ENCODE measurements around the gene KIF18A.

DNA sequence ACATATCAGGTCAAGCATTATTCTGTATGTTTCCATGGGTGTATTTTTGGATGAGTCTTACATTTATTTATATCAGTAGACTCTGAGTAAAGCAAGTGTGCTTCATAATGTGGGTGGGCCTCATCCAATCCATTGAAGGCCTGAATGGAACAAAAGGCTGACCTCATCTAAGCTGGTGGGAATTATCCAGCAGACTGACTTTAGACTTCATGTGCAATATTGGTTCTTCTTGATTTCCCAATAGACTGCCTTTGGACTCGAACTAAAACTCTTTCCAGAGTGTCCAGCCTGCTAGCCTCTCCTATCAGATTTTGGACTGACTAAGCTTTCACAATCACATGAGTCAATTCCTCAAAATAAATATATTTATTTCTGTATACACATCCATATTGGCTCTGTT is 116.2 kb downstream of the KIF18A start:
- TF ChIP-seq, protein P1, sequence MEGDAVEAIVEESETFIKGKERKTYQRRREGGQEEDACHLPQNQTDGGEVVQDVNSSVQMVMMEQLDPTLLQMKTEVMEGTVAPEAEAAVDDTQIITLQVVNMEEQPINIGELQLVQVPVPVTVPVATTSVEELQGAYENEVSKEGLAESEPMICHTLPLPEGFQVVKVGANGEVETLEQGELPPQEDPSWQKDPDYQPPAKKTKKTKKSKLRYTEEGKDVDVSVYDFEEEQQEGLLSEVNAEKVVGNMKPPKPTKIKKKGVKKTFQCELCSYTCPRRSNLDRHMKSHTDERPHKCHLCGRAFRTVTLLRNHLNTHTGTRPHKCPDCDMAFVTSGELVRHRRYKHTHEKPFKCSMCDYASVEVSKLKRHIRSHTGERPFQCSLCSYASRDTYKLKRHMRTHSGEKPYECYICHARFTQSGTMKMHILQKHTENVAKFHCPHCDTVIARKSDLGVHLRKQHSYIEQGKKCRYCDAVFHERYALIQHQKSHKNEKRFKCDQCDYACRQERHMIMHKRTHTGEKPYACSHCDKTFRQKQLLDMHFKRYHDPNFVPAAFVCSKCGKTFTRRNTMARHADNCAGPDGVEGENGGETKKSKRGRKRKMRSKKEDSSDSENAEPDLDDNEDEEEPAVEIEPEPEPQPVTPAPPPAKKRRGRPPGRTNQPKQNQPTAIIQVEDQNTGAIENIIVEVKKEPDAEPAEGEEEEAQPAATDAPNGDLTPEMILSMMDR (IDR thresholded peaks at IDR 0.05; ENCODE audit: control extremely low read depth in 1 of 3, insufficient read depth in 1 of 3, low read depth in 1 of 3, low read length in 3 of 3) = no peak
- TF ChIP-seq RFX5 (IDR thresholded peaks at IDR 0.05; ENCODE audit: borderline replicate concordance, low read depth, low read length) (no peak), POLR2A (IDR thresholded peaks at IDR 0.05; ENCODE audit: control extremely low read depth in 1 of 2, low read depth in 2 of 2, low read length in 2 of 2) (no peak), POU5F1 (IDR thresholded peaks at IDR 0.05; ENCODE audit: low read depth, low read length) (no peak), YY1 (IDR thresholded peaks at IDR 0.05; ENCODE audit: low read depth, low read length) (no peak), KDM1A (IDR thresholded peaks at IDR 0.05; ENCODE audit: borderline replicate concordance, low read length) (no peak), EP300 (IDR thresholded peaks at IDR 0.05; ENCODE audit: borderline replicate concordance in 1 of 2, low read depth in 2 of 2, low read length in 2 of 2) (no peak), POLR2AphosphoS5 (IDR thresholded peaks at IDR 0.05; ENCODE audit: low read depth, low read length) (no peak)
